GM23248 (cell line): Measurements from ENCODE around the gene DNAJB4.

Source experiments
- EZH2 ChIP-seq: fragments of 200-600 bp; sonication (generic); IDR thresholded peaks from 2 replicates; pipeline ENCODE4 v1.6.1; 2018; ENCODE audit warnings: antibody characterized with exemption, mild to moderate bottlenecking; ENCODE audit not compliant: insufficient read depth, poor library complexity, severe bottlenecking
- EZH2phosphoT487 ChIP-seq: fragments of 200-600 bp; sonication (generic); IDR thresholded peaks from 2 replicates; pipeline ENCODE4 v1.6.1; 2018; ENCODE audit warnings: antibody characterized with exemption, moderate library complexity, mild to moderate bottlenecking, low read depth; ENCODE audit not compliant: insufficient read depth

GRCh38 chr1:78045926-78046778 is 41.4 kb downstream of the DNAJB4 start, which contains the start of gene GIPC2:
- TF ChIP-seq EZH2phosphoT487 (no peak), EZH2 (no peak)
